SW480 (cell line): Measurements from ENCODE around the gene HRK.

ENCODE experiments used
- DNase-seq: peaks from one replicate; pipeline ENCODE4 v3.0.0-alpha.2; 2016; ENCODE audit warnings: low spot score

The HRK gene

DNA sequence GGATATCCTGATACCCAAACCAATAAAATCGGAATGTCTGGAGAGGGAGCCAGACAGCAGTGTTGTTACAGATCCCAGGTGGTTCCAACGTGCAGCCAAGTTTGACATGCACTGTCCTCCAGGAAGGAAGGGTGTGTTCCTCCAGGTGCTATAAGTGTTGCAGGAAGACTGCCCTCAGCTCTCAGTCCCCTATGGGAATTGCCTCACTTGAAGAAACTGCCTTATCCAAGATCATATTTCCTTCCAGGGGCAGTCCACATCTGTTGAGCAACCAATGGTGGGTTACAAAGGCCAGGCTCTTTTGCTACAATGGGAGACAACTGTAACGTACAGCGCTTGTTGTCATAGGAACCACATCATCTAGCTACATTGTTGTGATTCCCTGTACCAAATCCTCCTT, 16.2 kb upstream of the HRK start:
- no peak for DNase-seq

DNA sequence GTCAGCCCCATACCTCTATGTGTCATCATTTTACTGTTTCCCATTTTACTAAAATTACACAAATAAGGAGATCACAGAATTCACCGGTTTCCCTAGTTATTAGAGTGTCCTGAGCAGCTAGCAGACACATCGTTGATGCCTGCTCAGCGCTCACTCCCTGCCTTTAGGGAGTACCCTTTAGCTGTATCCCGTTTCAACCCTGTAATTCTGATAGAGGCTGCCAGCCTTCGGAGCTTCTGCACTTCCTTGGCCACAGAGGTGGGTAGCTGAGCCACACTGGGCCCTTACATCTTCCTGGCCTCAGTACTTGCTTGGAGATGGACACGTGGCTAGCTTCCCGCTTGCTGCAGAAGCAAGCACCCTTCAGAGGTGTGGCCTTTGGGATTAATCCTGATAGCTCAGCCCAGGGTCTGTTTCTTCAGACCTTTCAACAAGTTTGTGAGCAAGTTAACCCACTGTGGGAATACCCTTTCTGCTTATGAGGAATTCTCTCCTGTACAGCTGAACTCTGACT, 15.2 kb upstream of the HRK start:
- DNase-seq = no peak

DNA sequence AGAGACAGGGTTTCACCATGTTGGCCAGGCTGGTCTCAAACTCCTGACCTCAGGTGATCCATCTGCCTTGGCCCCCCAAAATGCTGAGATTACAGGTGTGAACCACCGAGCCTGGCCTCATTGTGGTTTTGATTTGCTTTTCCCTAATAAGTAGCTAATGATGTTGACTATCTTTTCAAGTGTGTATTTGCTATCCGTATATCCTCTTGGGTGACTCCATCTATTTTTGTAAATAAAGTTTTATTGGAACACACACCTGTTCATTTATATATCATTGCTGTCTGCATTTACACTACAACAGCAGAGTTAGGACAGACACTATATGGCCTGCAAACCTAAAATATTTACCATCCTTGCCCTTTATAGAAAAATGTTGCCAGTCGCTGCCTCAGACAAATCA, 13.7 kb upstream of the HRK start:
- no peak for DNase-seq

DNA sequence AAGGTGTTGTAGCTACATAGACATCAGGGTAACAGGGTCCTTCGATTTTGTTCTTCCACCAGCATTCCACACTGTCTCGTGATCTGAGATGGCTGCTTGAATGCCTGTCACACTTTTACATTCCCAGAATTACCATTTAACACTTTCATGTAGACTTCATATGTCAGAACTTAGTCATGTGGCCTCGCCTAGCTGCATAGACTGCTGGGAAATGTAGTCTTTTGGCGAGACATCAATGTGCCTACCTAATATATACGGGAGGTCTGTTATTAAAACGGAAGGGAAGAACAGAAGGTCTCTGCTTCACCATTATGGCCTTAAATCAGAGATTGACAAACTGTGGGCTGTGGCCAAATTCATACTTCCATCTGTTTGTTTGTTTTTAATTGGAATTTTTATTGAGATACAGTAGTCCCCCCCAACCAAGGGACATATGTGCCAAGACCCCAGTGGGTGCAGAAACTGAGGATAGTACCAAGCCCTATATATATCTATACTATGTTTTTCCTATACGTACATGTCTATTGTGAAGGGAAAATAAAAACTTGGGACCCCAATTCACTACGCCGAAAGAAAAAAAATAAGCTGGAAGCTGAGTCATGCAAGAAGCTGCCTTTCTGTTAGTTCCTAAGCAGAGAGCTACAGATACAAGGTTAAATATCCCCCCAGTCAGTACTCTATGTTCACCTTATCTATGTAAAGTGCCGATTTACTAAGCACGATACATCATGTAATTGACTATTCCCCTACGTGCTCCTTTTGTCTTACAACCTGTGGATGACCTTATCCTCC, 11.3 kb upstream of the HRK start:
- peak; percentile 44 for DNase-seq

DNA sequence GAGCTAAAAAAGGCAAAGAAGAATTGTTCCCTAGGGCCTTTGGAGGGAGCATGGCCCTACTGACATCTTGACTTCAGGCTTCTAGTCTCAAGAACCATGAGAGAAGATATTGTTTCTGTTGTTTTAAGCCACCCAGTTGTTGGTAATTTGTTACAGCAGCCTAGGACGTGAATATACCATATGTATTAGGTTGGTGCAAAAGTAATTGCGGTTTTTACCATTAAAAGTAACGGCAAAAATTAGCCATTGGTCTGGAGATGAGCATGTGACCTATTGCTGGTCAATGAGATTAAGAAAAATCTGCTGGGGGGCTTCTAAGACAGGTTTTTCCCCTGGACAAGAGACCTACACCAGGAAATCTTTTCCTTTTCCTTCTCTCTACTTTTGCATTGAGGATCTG, 9.8 kb upstream of the HRK start:
- no peak for DNase-seq

DNA sequence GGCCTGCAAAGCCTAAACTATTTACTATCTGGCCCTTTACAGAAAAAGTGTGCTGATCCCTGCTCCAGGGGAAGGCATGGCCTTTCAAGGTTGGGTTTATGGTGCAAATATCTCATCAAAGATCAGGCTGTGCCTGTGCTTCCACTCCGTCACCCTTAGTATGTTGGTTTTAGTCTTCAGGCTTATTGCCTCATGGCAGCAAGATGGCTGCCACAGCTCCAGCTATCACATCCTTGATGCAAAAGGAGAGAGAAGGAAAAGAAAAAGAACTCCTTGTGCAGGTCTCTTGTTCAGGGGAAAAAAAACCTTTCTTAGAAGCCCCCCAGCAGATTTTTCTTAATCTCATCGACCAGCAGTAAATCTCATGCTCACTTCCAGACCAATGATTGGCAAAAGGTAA, 9.1 kb upstream of the HRK start:
- DNase-seq = no peak

DNA sequence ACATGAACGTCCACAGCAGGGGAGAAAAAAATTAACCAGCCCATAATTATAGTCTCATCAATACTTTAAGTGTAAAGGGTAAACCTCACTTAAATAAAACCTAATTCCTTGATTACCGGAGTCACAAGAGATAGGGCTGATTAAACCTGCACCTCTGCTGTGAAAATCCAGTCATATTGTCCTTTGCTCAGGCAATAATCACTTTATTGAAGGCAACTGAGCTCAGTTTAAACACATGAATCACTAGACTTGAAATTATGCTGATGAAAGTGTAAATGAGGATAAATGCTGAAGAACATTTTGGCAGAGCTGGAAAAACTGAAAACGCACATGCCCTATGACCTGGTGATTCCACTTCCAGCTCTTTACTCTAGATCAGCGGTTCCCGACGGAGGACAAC, 6.7 kb upstream of the HRK start:
- DNase-seq = no peak

DNA sequence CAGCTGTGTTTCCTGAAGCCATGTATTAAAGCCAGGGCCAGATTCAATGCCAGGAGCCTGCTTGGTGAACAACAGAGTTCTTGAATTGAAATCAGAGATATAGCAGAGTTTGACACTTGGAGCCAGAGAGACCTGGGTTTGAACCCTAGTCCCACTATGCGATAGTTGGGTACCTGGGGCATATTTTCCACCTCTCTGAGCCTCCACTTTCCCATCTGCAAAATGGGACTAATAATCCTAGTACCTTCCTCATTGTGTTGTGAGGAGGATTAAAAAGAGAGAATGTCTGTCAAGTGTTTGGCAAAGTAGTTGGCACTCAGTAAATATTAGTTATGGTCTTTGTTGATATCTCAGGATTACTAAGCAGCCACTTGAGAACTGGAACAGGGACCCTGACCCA, 6.0 kb upstream of the HRK start:
- no peak for DNase-seq

DNA sequence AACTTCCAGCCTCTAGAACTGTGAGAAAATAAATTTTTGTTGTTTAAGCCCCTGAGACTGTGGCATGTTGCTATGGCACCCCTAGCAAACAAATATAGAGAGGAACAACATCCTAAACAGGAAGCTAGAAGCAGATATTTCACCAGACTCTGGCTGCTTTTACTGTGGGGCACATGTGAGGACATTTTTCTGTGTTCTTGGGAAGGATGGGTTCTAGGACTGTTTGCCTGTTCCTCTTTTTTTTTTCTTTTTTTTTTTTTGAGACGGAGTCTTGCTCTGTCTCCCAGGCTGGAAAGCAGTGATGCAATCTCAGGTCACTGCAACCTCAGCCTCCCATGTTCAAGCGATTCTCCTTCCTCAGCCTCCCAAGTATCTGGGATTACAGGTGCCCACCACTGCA, 4.2 kb upstream of the HRK start:
- no peak for DNase-seq

DNA sequence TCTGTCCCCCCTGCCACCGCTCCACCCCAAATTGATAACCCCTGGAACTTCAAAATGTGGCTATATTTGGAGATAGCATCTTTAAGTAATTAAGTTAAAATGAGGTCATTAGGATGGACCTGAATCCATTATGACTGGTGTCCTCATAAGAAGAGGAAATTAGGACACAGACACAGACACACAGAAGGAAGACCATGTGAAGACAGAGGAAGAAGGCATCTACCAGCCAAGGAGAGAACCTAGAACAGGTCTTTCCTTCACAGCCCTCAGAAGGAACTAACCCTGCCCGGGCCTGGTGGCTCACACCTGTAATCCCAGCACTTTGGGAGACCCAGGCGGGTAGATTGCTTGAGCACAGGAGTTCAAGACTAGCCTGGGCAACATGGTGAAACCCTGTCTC, 3.6 kb upstream of the HRK start:
- DNase-seq = no peak

DNA sequence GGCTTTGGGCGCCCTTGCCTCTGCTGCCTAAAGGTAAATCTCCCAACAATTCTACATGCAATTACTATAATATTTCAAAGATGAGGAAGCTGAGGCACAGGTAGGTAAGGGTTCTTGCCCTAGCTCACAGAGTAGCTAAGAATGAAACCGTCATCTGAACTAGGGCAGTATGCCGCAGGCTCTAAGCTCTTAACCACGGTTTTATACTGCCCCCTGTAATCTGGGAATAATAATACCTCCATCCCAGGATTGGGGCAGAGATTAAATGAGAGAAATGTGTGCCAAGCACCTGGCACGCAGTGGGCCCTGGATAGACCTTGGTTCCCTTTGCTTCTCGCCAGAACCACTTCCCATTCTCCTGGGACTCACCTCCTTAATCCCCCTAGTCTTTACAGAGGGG, 1.5 kb upstream of the HRK start:
- no peak for DNase-seq

DNA sequence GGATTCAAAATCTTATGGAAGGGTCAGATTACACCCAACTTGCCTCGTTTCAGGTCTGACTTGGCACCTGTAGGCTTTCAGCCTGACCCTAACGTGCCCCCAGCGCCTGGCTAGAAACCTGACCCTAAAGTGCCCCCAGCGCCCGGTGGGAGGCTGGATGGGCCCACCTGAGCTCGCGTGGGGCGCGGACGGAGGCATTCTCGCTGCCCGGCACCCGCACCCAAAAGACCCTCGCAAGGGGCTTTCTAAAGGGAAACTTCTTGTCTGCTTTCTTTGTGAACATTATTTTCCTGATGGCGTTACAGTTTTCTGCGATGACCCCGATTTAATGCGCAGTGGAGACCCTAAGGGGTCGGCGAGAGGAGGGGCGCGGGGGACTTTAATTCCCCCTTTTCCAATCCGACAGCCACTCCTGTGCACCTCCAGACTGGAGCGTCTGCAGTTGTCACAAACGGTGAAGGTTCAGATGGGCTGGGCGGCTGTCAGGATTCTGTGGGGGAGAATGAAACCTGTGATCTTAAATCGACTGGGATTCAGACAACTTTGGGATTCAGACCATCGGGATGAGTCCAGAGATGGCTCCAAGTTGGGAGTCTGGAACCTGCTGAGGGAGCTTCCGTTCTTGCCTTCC, 751 bp upstream of the HRK start:
- no peak for DNase-seq

DNA sequence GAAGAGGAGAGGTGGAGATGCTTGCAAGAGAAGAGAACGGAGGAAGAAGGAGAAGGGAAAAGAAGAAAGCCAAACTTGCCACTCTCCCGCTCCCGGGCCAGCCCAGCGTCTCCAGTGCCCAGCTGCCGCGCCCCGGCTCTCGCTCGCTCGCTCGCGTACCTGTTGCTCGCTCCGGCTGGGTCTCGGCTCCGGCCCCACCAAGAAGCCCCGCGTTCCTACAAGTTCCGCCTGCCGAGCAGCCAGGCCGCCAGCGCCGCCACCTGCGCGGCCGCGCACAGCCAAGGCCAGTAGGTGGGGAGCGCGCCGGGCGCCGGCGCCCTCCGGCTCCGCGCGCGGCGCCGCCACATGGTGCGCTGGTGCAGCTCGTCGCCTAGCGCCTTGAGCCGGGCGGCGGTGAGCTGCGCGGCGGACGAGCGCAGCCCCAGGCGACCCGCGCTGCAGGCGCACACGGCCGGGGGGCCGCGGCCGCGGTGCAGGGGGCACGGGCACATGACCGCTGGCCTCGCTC, 370 bp downstream of the HRK start:
- DNase-seq = peak; percentile 60

DNA sequence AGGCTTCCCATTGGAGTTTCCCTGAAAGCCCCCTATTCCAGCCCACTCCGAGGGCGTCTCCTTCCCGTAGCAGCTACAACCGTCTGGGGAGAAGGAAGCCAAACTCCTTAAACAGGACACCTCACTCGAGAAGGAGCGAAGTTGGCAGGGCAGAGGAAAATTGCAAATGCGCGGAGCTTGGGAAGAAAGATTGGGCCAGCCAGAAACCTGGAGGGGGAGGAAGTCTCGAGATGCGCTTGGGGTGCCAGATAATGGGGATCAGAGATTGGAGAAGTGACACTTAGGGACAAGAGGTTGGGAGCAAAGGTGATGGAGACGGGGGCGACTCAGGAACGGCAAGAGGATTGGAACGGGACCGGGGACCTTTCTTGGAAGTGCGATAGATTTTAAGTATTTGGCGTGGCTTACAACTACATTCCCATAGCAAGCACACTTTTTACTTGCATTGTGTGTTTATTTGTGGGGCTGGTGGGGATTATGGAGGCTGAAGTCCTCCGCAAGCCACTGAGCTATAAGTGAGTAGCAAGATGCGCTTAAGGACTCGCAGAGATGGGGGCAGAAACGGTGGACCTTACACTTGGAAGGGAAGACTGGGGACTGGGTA, 926 bp downstream of the HRK start:
- DNase-seq = no peak

DNA sequence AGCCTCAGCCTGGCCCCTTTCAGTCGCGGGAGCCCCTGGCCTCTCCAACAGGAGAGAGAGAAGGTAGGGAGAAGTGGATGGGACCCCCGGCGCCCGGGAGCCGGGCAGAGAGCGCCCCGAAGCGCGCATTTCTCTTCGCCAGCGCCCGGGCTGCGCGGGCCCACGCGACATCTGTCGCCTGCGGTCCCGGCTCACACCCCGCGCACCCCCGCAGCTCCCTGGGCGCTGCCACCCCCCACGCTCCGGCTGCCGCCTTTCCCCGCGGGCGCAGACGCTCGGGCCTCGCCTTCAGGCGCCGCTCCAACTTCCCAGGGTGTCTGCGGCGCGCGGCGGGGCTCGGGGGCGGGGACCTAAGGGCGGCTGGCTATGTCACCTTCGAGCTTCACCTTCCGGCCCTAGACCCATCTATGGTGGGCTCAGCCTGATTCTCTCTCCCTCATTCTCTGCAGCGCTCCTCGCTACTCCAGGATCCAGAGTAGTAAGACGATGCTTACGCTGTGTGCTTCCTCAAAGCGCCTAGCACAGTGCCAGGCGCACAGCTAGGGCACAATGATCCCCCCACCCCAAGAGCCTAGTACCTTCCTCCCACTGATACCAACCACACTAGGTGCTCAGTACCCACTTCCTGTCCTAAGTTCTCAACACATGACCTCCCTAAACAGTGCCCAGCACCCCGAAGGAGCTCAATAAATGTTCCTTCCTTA, 1.6 kb downstream of the HRK start:
- DNase-seq = no peak

DNA sequence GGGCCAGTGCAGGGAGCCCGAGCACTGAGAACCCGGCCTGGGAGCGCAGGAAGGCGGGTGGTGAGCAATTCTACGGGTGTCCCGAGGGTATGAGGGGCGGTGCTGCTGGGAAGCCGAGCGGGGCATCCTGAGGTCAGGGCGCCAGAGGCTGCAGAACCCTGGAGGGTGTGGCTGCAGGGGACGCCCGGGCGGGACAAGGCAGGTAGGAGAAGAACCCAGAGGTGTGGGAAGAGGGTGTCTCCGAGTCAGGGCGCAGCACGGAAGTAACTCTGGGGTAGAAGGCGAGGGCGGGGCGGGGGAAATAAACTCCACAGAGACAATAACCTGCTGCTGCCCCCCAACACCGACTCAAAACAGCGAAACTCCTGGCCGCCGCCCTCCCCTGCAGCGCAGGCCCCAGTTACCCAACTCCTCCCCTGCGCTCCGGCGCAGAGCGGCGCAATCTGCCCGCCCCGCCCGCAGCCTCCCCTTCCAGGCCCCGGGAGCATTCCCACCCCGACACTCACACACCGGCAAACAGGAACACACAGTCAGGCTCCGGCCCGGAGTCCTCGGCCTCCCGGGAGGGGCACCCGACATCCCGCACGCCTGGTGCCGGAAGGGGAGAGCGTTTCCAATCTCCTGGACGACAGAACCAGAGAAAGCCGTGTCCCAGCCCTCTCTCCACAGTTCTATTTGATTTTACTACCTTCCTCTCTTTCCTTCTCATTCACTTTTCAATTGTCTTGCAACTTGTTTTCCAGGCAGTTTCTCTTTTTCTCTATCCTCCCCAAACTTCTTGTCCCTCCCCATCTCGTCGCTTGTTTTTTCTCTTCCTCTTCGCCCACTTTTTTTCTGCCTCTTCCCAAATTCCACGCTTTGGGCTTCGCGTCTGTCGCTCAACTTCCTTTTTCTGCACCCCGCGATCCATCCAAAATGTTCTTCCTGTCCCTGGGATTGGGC, 2.4 kb downstream of the HRK start:
- peak; percentile 58 for DNase-seq

DNA sequence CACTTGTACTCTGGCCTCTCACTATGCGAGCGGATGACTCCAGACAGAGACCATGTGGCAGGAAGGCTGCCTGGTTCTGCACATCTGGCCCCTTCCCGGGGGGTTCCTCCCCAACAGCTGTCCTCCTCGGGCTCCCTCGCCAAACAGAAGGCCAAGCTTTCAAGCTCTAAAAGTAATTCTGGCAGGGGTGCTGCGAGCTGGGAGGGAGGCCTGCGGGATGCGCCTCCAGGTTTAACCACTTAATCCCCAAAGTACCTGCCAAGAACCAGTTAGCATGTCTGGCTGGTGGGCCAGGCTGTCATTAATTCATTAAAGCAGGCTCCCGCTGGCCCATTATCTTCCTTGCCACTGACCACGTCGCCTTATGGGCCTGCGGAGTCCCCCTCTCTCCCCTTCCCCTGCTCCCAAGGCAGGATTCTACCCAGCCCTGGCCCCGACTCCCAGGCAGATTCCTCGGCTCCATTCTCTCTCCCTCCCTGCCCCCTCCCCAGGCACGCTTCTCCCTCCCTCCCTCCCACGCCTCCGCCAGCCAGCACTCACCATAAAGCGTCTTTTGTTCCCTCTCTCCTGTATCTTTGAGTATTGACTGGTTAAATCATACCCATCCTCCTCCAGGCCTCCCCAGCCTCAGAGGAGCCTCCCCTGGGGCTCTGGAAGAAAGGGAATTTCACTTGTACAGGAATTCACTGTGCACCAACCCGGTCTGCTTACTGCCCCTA, 4.9 kb downstream of the HRK start:
- DNase-seq = no peak

DNA sequence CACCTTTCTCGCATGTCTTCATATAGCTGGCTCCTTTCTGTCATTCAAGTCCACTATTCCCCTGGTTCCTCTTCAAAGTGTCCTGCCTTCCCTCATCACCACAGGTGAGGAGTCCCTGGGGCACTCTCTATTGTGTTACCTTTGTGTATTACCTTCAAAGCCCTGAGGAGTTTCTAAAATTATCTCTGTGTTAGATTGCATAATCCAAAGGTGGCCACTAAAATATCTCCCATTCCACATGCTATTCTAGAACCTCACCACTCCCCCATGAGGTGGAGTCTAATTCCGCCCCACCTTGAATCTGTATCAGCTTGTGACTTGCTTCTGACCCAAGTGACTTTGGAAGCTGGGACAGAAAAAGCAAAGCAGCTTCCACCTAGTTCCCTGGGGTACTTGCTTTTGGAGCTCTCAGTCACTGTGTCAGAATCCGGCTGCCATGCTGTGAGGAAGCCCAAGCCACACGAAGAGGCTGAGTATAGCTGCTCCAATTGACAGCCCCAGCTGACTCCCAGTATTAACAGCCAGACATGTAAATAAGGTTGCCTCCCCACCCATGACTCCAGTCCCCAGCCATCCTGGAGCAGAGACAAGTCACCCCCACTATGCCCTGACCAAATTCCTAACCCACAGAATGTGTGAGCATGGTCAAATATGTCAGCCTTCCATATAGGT, 6.8 kb downstream of the HRK start:
- no peak for DNase-seq

DNA sequence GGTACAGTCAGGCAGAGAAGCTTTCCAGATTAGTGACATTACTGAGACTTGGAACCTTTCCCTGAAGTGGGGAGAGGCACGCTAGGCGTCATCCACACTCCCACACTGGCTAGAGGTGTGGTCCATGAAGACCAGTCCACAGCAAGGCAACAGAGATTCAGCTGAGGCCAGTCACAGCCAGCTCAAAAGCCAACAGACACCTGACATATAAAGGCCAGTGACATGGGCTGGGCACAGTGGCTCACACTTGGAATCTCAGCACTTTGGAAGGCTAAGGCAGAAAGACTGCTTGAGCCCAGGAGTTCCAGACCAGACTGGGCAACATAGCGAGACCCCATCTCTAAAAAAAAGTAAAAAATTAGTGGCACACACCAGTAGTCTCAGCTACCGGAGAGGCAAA, 10.9 kb downstream of the HRK start:
- DNase-seq = no peak

DNA sequence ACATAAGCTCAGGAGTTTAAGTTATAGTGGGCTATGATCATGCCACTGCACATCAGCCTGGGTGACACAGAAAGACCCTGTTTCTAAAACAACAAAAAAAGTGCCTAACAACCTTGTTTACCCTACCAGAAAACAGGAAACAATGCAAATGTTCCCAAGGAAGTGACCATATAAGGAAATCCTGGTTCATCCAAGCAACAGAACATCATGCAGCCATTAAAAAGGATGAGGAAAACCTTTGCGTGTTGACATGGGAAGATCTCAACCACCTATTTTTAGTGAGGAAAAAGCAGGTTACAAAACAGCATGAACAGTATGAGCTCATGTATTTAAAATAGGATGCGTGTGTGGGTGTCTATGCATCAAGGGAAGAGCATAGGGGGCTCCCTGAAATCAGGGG, 13.7 kb downstream of the HRK start:
- DNase-seq = no peak
